SK-N-SH (cell line): Measurements from ENCODE around the gene SH2D3A. TPM values are rescaled to one million over a fixed set of nuclear protein-coding genes. Genes with fewer than 3 reads are reported as not detected.

ENCODE experiments used
- CTCF ChIA-PET: fragments of 300-600, 350-600 bp; formaldehyde crosslinking; extraction: SDS; loops from one replicate; lab custom pipeline; 2021; lab: Yijun Ruan, JAX
- POLR2A ChIA-PET: fragments of 350-600 bp; sonication (Branson Sonifier 250); formaldehyde crosslinking; extraction: SDS; loops from one replicate; lab custom pipeline; 2020; ENCODE audit warnings: antibody characterized with exemption, inconsistent platforms; lab: Yijun Ruan, JAX
- DNase-seq: peaks from one replicate; pipeline ENCODE4 v3.0.0; 2012
- H2AFZ ChIP-seq: fragments of 200-600 bp; sonication (generic); 2 replicates; pipeline ENCODE4 v1.8.1; 2016; ENCODE audit warnings: antibody characterized with exemption, mild to moderate bottlenecking, low read depth
- H3F3A ChIP-seq: fragments of 200-600 bp; sonication (generic); replicated peaks from 2 replicates; pipeline ENCODE3; 2016; ENCODE audit warnings: antibody characterized with exemption, mild to moderate bottlenecking; ENCODE audit not compliant: insufficient read depth
- H3K27ac ChIP-seq, 2 experiments: fragments of 200-500 bp in 1 of 2; fragments of 200-600 bp in 1 of 2; sonication (Bioruptor generic) in 1 of 2; sonication (generic), shearing (Covaris generic) in 1 of 2; 2 replicates each; pipeline versions ENCODE4 v1.5.1 to v1.6.1; 2014 to 2016; ENCODE audit warnings: low read depth in 2 of 2, inconsistent platforms in 1 of 2, low read length in 1 of 2, mild to moderate bottlenecking in 1 of 2, mixed read lengths in 1 of 2
- H3K27me3 ChIP-seq: fragments of 200-600 bp; sonication (generic), shearing (Covaris generic); 2 replicates; pipeline ENCODE4 v1.6.1; 2016; ENCODE audit warnings: mixed run types; ENCODE audit not compliant: insufficient read depth
- H3K36me3 ChIP-seq, 2 experiments: fragments of 200-500 bp in 1 of 2; fragments of 200-600 bp in 1 of 2; sonication (Bioruptor generic) in 1 of 2; sonication (generic) in 1 of 2; replicated peaks in 1 of 2; 2 replicates each; pipeline versions ENCODE3 to v1.5.1; 2014 to 2016; ENCODE audit warnings: low read length in 1 of 2, mild to moderate bottlenecking in 1 of 2; ENCODE audit not compliant: insufficient read depth in 2 of 2, control insufficient read depth in 1 of 2
- H3K4me1 ChIP-seq, 2 experiments: fragments of 200-500 bp in 1 of 2; fragments of 200-600 bp in 1 of 2; sonication (Bioruptor generic) in 1 of 2; sonication (generic), shearing (Covaris generic) in 1 of 2; 2 replicates each; pipeline versions ENCODE4 v1.5.1 to v1.6.1; 2014 to 2016; ENCODE audit warnings: low read depth in 1 of 2, low read length in 1 of 2, mixed run types in 1 of 2; ENCODE audit not compliant: insufficient read depth in 2 of 2, control insufficient read depth in 1 of 2
- H3K4me2 ChIP-seq: fragments of 200-600 bp; sonication (generic), shearing (Covaris generic); 2 replicates; pipeline ENCODE4 v1.6.1; 2017; ENCODE audit warnings: mixed run types
- H3K4me3 ChIP-seq, 2 experiments: fragments of 200-500 bp in 1 of 2; fragments of 200-600 bp in 1 of 2; sonication (Bioruptor generic) in 1 of 2; sonication (generic), shearing (Covaris generic) in 1 of 2; 2 replicates each; pipeline versions ENCODE4 v1.5.1 to v1.8.1; 2014 to 2016; ENCODE audit warnings: low read depth in 2 of 2, inconsistent platforms in 1 of 2, low read length in 1 of 2, mild to moderate bottlenecking in 1 of 2, mixed read lengths in 1 of 2, moderate library complexity in 1 of 2
- H3K79me2 ChIP-seq: fragments of 200-600 bp; sonication (generic); 2 replicates; pipeline ENCODE4 v1.8.1; 2017; ENCODE audit warnings: mild to moderate bottlenecking; ENCODE audit not compliant: insufficient read depth
- H3K9ac ChIP-seq: fragments of 200-600 bp; sonication (generic); 2 replicates; pipeline ENCODE4 v1.6.1; 2017; ENCODE audit warnings: mixed run types
- H3K9me2 ChIP-seq: fragments of 200-600 bp; sonication (generic); 2 replicates; pipeline ENCODE4 v1.6.1; 2017; ENCODE audit warnings: mixed run types
- H3K9me3 ChIP-seq: fragments of 200-600 bp; sonication (generic); 2 replicates; pipeline ENCODE4 v1.6.1; 2017; ENCODE audit warnings: mixed run types, mild to moderate bottlenecking, moderate library complexity
- H4K20me1 ChIP-seq: fragments of 200-600 bp; sonication (generic); 2 replicates; pipeline ENCODE4 v1.6.1; 2017; ENCODE audit warnings: mild to moderate bottlenecking, mixed run types; ENCODE audit not compliant: insufficient read depth
- CHD2 ChIP-seq: fragments of 150-350 bp; IDR thresholded peaks from 2 replicates; pipeline ENCODE4 v1.6.1; 2018; ENCODE audit warnings: low read length; ENCODE audit not compliant: partially characterized antibody
- CTCF ChIP-seq: fragments of 200-600 bp; sonication (generic); IDR thresholded peaks from 2 replicates; pipeline ENCODE4 v1.6.1; 2017; ENCODE audit warnings: antibody characterized with exemption, mild to moderate bottlenecking, moderate library complexity
- FOSL2 ChIP-seq: IDR thresholded peaks from 2 replicates; pipeline ENCODE4 v1.4.0; 2012; ENCODE audit warnings: low read depth, mild to moderate bottlenecking, moderate library complexity, borderline replicate concordance
- FOXM1 ChIP-seq: IDR thresholded peaks from 2 replicates; pipeline ENCODE4 v1.4.0; 2012; ENCODE audit warnings: low read depth, mild to moderate bottlenecking
- GABPA ChIP-seq: IDR thresholded peaks from 2 replicates; pipeline ENCODE4 v1.4.0; 2012; ENCODE audit warnings: low read depth, mild to moderate bottlenecking
- IRF3 ChIP-seq: fragments of 150-350 bp; IDR thresholded peaks from 2 replicates; pipeline ENCODE4 v1.6.1; 2016; ENCODE audit warnings: mild to moderate bottlenecking, low read depth, low read length
- MAX ChIP-seq: IDR thresholded peaks from 2 replicates; pipeline ENCODE4 v1.4.0; 2012; ENCODE audit warnings: low read depth
- MEF2A ChIP-seq: IDR thresholded peaks from 2 replicates; pipeline ENCODE4 v1.4.0; 2012; ENCODE audit warnings: low read depth, borderline replicate concordance
- POLR2AphosphoS5 ChIP-seq: IDR thresholded peaks from 2 replicates; pipeline ENCODE4 v1.6.1; 2012; ENCODE audit warnings: low read depth, low read length
- RAD21 ChIP-seq: IDR thresholded peaks from 2 replicates; pipeline ENCODE4 v1.6.1; 2012; ENCODE audit warnings: mild to moderate bottlenecking, low read length
- RCOR1 ChIP-seq: fragments of 150-350 bp; IDR thresholded peaks from 2 replicates; pipeline ENCODE4 v1.6.1; 2017; ENCODE audit warnings: antibody characterized with exemption, low read length
- SIN3A ChIP-seq: IDR thresholded peaks from 2 replicates; pipeline ENCODE4 v1.6.1; 2012; ENCODE audit warnings: low read depth, mild to moderate bottlenecking, low read length, moderate library complexity, borderline replicate concordance
- SMC3 ChIP-seq: IDR thresholded peaks from 2 replicates; pipeline ENCODE4 v1.6.1; 2012; ENCODE audit warnings: low read depth, low read length, improper control_type of control experiment
- YY1 ChIP-seq: IDR thresholded peaks from 2 replicates; pipeline ENCODE4 v1.4.0; 2012; ENCODE audit warnings: low read depth, mild to moderate bottlenecking
- WGBS: methylation state at CpG from one replicate; pipeline ENCODE4 v1.1.6; 2017; ENCODE audit warnings: low lambda C conversion rate; 5-methylcytosine and 5-hydroxymethylcytosine counted together
- polyA plus RNA-seq, 3 experiments: library from polyadenylated mRNA; depleted of rRNA; stranded (reverse); fragments of >200 nt; gene quantifications; 2 replicates each; pipeline ENCODE4 v1.2.3, GENCODE V29; 2012

The SH2D3A gene
- polyA plus RNA-seq, 1 of the 3 experiments (the other 2 are of a cell fraction) = 0.35 TPM

GRCh38 chr19:6717036-6717435, 50.2 kb downstream of the SH2D3A start:
- H3K9me2 ChIP-seq = no peaks in the 10 kb centered on the region
- no peaks in the 10 kb centered on the region for H3K9me3 ChIP-seq
- H3K4me2 ChIP-seq = no peak overlapping the region
- H2AFZ ChIP-seq = no peak overlapping the region
- no peak overlapping the region for H3K9ac ChIP-seq
- H3K36me3 ChIP-seq = no peaks in the 10 kb centered on the region
- no peak for DNase-seq
- H4K20me1 ChIP-seq = no peaks in the 10 kb centered on the region
- 32% methylated on average over 10 of the region's 10 CpGs for WGBS
- H3K4me1 ChIP-seq = no peaks in the 10 kb centered on the region
- TF ChIP-seq MEF2A (no peak), YY1 (no peak), CTCF (peak; percentile 26)
- H3F3A ChIP-seq = peaks cover 6% of the 10 kb centered on the region
- peaks cover 20% of the 10 kb centered on the region for H3K27me3 ChIP-seq
- CTCF ChIA-PET = no interaction called here
- H3K79me2 ChIP-seq = no peaks in the 10 kb centered on the region
- H3K27ac ChIP-seq = no peak overlapping the region
- POLR2A ChIA-PET = no interaction called here
- no peak overlapping the region for H3K4me3 ChIP-seq

GRCh38 chr19:6716610-6716970, 50.6 kb downstream of the SH2D3A start:
- Histone ChIP-seq H3K4me3 (no peak overlapping the region), H3K4me1 (no peaks in the 10 kb centered on the region), H3K9me3 (no peaks in the 10 kb centered on the region), H3F3A (peaks cover 6% of the 10 kb centered on the region), H3K9me2 (no peaks in the 10 kb centered on the region), H3K27me3 (peaks cover 20% of the 10 kb centered on the region), H3K9ac (no peak overlapping the region), H3K79me2 (no peaks in the 10 kb centered on the region), H4K20me1 (no peaks in the 10 kb centered on the region), H3K36me3 (no peaks in the 10 kb centered on the region), H3K27ac (no peak overlapping the region), H3K4me2 (no peak overlapping the region), H2AFZ (no peak overlapping the region)
- DNase-seq = no peak
- TF ChIP-seq YY1 (no peak), CHD2 (no peak), GABPA (no peak), IRF3 (no peak), MEF2A (no peak)
- ChIA-PET POLR2A (no interaction called here), CTCF (no interaction called here)
- 51% methylated on average over 6 of the region's 6 CpGs for WGBS

- H3K4me2 ChIP-seq = no peak overlapping the region
- WGBS = 54% methylated on average over 11 of the region's 11 CpGs
- ChIA-PET CTCF (interaction anchor here (0.7 to 1.1 kb wide), 3 partner anchors 10 to 779 kb away, joined by 3 read pairs; no protein-coding TSS in a partner anchor), POLR2A (no interaction called here)
- no peaks in the 10 kb centered on the region for H3K36me3 ChIP-seq
- no peaks in the 10 kb centered on the region for H3K9me3 ChIP-seq
- no peaks in the 10 kb centered on the region for H4K20me1 ChIP-seq
- H3K27me3 ChIP-seq = peaks cover 24% of the 10 kb centered on the region
- no peak overlapping the region for H2AFZ ChIP-seq
- no peak for DNase-seq
- H3K4me1 ChIP-seq = no peaks in the 10 kb centered on the region
- no peaks in the 10 kb centered on the region for H3K79me2 ChIP-seq
- H3K27ac ChIP-seq = no peak overlapping the region
- no peak overlapping the region for H3K4me3 ChIP-seq
- H3K9ac ChIP-seq = no peak overlapping the region
- peaks cover 6% of the 10 kb centered on the region for H3F3A ChIP-seq
- no peaks in the 10 kb centered on the region for H3K9me2 ChIP-seq
- TF ChIP-seq YY1 = no peak
- TF ChIP-seq POLR2AphosphoS5 = no peak
- TF ChIP-seq SMC3 = no peak
- no peak for TF ChIP-seq RCOR1
- no peak for TF ChIP-seq MAX
- no peak for TF ChIP-seq FOSL2
- TF ChIP-seq CTCF = no peak
- TF ChIP-seq SIN3A = no peak
- no peak for TF ChIP-seq RAD21
- no peak for TF ChIP-seq FOXM1
Observed at GRCh38 chr19:6714749-6715555, 52.3 kb downstream of the SH2D3A start.
